Hematopoietic multipotent progenitor cell treated with erythropoietin and hydrocortisone succinate and interleukin-3 and kit ligand, for 17 days (in vitro differentiated cells): Measurements from ENCODE around the gene MAPK7.
"Not testable (repeated sequence)": the region's sequence is repeated elsewhere in the genome, so short reads cannot be mapped to it uniquely, and the experiment has no call there.

Experiments used
- DNase-seq: peaks from one replicate; pipeline ENCODE4 v3.0.0-alpha.2; 2015; ENCODE audit warnings: low spot score

Gene MAPK7

GRCh38 chr17:19343256-19343630 is 35.1 kb upstream of the MAPK7 start:
- DNase-seq, result peak; percentile 61

GRCh38 chr17:19343671-19344151 is 34.6 kb upstream of the MAPK7 start:
- no peak for DNase-seq

- no peak for DNase-seq
Measured at GRCh38 chr17:19344311-19345066, 33.8 kb upstream of the MAPK7 start.

GRCh38 chr17:19345067-19345460 is 33.2 kb upstream of the MAPK7 start:
- DNase-seq, result no peak

GRCh38 chr17:19345486-19346350 is 32.6 kb upstream of the MAPK7 start:
- no peak for DNase-seq

- peak; percentile 68 for DNase-seq
Measured at GRCh38 chr17:19346351-19347255, 31.7 kb upstream of the MAPK7 start.

- no peak for DNase-seq
Measured at GRCh38 chr17:19347323-19348080, 30.8 kb upstream of the MAPK7 start.

GRCh38 chr17:19348081-19348650 is 30.1 kb upstream of the MAPK7 start:
- no peak for DNase-seq

- DNase-seq, result no peak
Measured at GRCh38 chr17:19348806-19349205, 29.5 kb upstream of the MAPK7 start.

GRCh38 chr17:19353401-19353800 is 24.9 kb upstream of the MAPK7 start:
- DNase-seq, result not testable (repeated sequence)

GRCh38 chr17:19354748-19355147 is 23.6 kb upstream of the MAPK7 start:
- no peak for DNase-seq

- no peak for DNase-seq
Measured at GRCh38 chr17:19357351-19357750, 20.9 kb upstream of the MAPK7 start.

- DNase-seq, result no peak
Measured at GRCh38 chr17:19357761-19358160, 20.5 kb upstream of the MAPK7 start.

GRCh38 chr17:19359151-19359550 is 19.1 kb upstream of the MAPK7 start:
- DNase-seq, result no peak

GRCh38 chr17:19359856-19360255 is 18.4 kb upstream of the MAPK7 start:
- DNase-seq, result no peak

GRCh38 chr17:19360772-19361171 is 17.5 kb upstream of the MAPK7 start:
- no peak for DNase-seq

- no peak for DNase-seq
Measured at GRCh38 chr17:19361326-19361725, 17.0 kb upstream of the MAPK7 start.

- DNase-seq, result no peak
Measured at GRCh38 chr17:19361944-19362276, 16.4 kb upstream of the MAPK7 start.

- peak; percentile 97 for DNase-seq
Measured at GRCh38 chr17:19362277-19363113, 15.8 kb upstream of the MAPK7 start, which contains the start of gene B9D1. Gene B9D1 (minus strand): TSS chr17:19362723. CDS start chr17:19362569, 154 bp downstream.

- DNase-seq, result no peak
Measured at GRCh38 chr17:19363114-19363438, 15.2 kb upstream of the MAPK7 start.
